Fibroblast of villous mesenchyme (primary cell): ENCODE data around the gene TIAM2. TPM values are rescaled to one million over a fixed set of nuclear protein-coding genes. Genes with fewer than 3 reads are reported as not detected.
"Not testable (repeated sequence)": the region's sequence is repeated elsewhere in the genome, so short reads cannot be mapped to it uniquely, and the experiment has no call there.

Experiments
- DNase-seq: peaks from one replicate; pipeline ENCODE4 v3.0.0-alpha.2; 2010; ENCODE audit warnings: low read depth
- H3K4me3 ChIP-seq: 2 replicates; pipeline ENCODE4 v1.5.1; 2011; ENCODE audit warnings: low read depth, mild to moderate bottlenecking, low read length
- total RNA-seq: library from RNA; depleted of rRNA; stranded (reverse); fragments of >200 nt; gene quantifications from 2 replicates; pipeline ENCODE4 v1.2.3, GENCODE V29; 2012
- TF ChIP-seq, protein P1 (sequence below): IDR thresholded peaks from 2 replicates; pipeline ENCODE4 v1.5.1; 2012; ENCODE audit warnings: low read depth, mild to moderate bottlenecking, low read length; ENCODE audit not compliant: insufficient read depth

TIAM2 gene
- total RNA-seq, 1 donor, result 8.6 TPM

DNA sequence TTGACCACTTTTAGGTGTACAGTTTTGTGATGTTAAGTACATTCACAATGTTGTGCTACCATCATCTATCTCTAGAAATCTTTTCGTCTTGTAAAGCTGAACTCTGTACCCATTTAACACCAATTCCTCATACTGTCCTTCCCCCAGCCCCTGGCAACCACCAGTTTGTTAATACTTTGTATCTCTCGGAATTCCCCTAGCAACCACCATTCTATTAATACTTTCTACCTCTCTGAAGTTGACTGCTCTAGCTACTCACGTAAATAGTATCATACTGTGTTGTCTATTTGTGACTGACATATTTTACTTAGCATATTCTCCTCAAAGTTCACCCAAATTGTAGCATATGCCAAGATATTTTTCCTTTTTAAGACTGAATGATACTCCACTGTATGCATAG is 186.4 kb downstream of the TIAM2 start:
- no peak for DNase-seq
- no peak overlapping the region for H3K4me3 ChIP-seq
- TF ChIP-seq, protein P1, sequence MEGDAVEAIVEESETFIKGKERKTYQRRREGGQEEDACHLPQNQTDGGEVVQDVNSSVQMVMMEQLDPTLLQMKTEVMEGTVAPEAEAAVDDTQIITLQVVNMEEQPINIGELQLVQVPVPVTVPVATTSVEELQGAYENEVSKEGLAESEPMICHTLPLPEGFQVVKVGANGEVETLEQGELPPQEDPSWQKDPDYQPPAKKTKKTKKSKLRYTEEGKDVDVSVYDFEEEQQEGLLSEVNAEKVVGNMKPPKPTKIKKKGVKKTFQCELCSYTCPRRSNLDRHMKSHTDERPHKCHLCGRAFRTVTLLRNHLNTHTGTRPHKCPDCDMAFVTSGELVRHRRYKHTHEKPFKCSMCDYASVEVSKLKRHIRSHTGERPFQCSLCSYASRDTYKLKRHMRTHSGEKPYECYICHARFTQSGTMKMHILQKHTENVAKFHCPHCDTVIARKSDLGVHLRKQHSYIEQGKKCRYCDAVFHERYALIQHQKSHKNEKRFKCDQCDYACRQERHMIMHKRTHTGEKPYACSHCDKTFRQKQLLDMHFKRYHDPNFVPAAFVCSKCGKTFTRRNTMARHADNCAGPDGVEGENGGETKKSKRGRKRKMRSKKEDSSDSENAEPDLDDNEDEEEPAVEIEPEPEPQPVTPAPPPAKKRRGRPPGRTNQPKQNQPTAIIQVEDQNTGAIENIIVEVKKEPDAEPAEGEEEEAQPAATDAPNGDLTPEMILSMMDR, result no peak

DNA sequence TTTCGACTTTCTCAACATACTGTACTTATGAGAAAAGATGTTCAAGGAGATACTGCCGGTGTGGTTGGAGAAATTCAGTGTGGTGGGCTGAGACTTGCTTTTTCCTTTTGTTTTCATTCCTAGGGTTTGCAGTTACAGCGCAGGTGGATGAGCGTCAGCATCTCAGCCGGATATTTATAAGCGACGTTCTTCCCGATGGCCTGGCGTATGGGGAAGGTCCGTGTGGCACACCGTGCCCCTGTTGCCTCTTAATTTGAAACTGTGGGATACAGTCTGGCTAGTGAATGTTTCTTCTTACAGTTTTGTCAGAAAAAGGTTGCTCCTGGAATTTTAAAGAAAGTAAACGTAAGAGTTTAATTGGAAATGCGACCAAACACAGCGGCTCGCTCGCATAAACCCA is 187.0 kb downstream of the TIAM2 start:
- DNase-seq, result no peak
- H3K4me3 ChIP-seq, result no peak overlapping the region
- TF ChIP-seq, protein P1, result no peak

DNA sequence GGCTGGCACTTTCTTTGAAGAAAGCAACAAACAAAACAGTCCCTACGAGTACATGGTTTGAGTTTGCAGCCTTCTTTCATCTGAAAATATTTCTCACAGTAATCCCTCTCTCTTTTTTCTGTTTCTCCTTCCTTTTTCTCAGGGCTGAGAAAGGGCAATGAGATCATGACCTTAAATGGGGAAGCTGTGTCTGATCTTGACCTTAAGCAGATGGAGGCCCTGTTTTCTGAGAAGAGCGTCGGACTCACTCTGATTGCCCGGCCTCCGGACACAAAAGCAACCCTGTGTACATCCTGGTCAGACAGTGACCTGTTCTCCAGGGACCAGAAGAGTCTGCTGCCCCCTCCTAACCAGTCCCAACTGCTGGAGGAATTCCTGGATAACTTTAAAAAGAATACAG is 188.0 kb downstream of the TIAM2 start:
- H3K4me3 ChIP-seq, result no peak overlapping the region
- TF ChIP-seq, protein P1, result no peak
- DNase-seq, result no peak

- not testable (repeated sequence) for DNase-seq, H3K4me3 ChIP-seq
Measured at GRCh38 chr6:155185041-155185440, 189.9 kb downstream of the TIAM2 start.

DNA sequence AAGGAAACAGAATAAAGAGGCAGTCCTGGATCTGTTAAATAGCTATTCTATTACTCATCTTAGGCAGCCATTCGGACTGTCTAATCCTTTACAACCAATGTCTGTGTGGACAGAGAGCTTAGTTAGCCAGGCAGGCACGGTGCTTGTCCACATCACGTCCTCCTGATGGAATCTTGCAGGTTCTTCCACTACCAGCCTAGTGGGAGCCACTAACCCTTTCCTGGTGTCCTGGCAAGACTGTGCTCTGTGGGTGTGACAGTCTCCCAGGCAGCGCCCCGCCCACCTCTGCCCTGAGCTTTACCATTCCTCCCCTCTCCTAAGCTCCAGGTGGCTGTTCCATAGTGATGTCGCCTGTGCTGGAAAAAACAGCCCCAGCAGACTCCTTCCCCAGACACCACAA is 190.4 kb downstream of the TIAM2 start:
- no peak overlapping the region for H3K4me3 ChIP-seq
- DNase-seq, result peak; percentile 65
- TF ChIP-seq, protein P1, result no peak

DNA sequence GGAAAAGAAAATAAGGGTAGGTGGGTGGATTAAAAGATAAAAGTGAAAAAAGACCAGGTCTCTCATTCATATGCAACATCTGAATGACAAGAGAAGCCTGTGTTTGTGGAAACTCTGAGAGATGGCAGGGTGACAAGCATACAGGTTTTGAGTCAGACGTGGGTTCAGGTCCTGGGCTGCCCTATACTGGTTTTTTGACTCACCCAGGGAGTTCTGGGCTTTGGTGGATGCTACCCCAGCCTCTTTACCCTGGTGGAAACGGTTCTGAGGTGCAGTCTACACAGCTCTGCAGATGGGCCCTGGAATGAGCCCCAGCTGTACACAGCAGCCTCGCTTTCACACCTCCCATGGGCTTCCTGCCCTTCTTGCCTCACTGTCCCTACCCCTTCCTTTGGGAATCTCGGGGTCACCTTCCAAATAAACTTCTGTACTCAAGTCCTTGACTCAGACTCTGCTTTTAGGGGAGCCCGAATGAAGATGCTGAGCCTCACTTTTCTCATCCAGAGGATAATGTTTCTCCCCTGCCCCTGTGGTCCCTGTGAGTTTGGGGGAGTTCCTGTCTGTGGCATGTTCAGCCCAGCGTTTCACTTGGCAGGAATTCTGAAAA is 191.0 kb downstream of the TIAM2 start:
- DNase-seq, result no peak
- TF ChIP-seq, protein P1, result no peak

DNA sequence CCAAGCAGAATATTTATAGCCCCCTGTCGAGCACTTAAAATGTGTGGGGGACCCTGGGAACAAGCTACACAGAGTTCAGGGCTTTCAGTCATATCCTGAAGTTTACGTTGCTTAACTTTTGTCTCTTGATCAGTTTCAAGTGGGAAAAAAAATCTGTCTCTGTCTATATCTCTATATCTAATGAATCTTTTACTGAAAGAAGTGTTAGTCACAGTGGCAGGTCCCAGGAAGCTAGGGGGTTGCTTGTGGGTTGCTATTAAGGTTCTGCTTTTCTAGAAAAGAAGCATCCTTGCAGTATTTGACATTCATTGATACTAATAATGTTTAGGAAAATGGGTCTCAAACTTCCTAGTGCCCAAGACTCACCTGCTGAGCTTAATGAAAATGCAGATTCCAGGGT is 192.0 kb downstream of the TIAM2 start:
- H3K4me3 ChIP-seq, result no peak overlapping the region
- no peak for DNase-seq
- TF ChIP-seq, protein P1, result no peak

More for the DNA sequence above, 191.0 kb downstream of the TIAM2 start:
- H3K4me3 ChIP-seq, result no peak overlapping the region
